Retinal pigment epithelial cell (primary cell): ENCODE results near the gene TMEM219.

Source experiments
- DNase-seq: peaks from one replicate; pipeline ENCODE4 v3.0.0-alpha.2; 2010; ENCODE audit warnings: low read depth
- H3K4me3 ChIP-seq: 2 replicates; pipeline ENCODE4 v1.5.1; 2011; ENCODE audit warnings: mild to moderate bottlenecking, low read length, control low read depth, moderate library complexity
- TF ChIP-seq, protein P1 (sequence below): conservative IDR thresholded peaks from 2 replicates; pipeline ENCODE4 v1.5.1; 2011; ENCODE audit warnings: low read depth, low read length, control low read depth, inconsistent platforms

The TMEM219 gene

DNA sequence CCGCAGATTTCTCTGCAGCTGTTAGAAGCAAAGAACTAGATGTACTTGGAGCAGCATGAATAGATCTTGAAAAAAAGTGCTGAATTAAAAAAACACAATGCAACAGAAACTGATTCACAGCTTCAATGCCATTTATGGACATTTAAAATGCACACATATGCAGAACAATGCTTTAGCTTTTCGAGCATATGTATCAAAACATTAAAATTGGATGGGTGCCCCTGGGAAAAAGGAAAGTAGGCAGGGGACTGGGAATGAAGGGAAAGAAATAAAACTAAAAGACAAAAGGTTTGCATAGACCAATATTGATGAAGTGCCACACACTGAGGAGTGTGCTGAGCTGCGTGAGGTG lies 40.9 kb upstream of the TMEM219 start:
- TF ChIP-seq, protein P1, sequence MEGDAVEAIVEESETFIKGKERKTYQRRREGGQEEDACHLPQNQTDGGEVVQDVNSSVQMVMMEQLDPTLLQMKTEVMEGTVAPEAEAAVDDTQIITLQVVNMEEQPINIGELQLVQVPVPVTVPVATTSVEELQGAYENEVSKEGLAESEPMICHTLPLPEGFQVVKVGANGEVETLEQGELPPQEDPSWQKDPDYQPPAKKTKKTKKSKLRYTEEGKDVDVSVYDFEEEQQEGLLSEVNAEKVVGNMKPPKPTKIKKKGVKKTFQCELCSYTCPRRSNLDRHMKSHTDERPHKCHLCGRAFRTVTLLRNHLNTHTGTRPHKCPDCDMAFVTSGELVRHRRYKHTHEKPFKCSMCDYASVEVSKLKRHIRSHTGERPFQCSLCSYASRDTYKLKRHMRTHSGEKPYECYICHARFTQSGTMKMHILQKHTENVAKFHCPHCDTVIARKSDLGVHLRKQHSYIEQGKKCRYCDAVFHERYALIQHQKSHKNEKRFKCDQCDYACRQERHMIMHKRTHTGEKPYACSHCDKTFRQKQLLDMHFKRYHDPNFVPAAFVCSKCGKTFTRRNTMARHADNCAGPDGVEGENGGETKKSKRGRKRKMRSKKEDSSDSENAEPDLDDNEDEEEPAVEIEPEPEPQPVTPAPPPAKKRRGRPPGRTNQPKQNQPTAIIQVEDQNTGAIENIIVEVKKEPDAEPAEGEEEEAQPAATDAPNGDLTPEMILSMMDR, result no peak
- H3K4me3 ChIP-seq, result no peak overlapping the region
- no peak for DNase-seq

DNA sequence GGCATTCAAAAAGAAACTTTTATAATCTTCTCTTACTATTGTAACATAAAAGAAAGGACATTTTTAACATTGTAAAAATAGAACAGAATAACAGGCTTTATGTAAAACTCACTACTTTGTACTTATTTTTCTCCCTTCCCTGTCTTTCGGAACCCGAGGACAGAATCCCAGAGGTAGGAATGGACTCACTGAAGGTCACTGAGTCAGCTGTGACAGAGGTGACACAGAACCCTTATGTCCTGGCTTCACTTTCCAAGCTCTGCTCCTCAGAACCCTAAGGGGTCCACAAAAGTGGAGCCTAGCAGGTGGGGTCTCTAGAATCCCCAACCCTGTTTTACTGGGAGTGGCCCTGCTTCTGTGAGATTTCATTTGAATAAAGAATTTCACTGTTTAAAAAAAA lies 39.6 kb upstream of the TMEM219 start:
- TF ChIP-seq, protein P1, result no peak
- no peak overlapping the region for H3K4me3 ChIP-seq
- no peak for DNase-seq

DNA sequence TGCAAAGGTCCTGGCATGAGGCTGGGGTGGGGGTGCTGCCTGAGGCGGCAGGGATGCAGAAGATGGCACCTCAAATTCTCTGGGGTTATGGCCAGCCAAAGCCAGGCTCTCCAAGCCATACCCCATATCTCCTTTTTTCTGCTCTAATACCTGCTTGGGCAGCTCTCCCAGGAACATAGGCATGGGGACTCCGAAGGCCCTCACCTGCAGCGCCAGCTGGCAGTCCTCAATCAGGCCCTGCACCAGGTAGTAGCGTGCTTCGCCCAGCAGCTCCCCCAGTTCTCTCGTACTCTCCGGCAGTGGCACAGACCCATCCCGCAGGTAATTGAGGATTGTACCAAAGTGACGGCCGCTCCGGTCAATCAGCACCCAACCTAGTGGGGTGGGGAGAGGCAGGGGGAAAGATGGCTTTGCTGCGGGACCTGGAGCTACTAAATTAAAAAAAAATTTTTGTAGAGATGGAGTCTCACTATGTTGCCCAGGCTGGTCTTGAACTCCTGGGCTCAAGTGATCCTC lies 38.8 kb upstream of the TMEM219 start:
- no peak overlapping the region for H3K4me3 ChIP-seq
- TF ChIP-seq, protein P1, result no peak
- DNase-seq, result no peak

DNA sequence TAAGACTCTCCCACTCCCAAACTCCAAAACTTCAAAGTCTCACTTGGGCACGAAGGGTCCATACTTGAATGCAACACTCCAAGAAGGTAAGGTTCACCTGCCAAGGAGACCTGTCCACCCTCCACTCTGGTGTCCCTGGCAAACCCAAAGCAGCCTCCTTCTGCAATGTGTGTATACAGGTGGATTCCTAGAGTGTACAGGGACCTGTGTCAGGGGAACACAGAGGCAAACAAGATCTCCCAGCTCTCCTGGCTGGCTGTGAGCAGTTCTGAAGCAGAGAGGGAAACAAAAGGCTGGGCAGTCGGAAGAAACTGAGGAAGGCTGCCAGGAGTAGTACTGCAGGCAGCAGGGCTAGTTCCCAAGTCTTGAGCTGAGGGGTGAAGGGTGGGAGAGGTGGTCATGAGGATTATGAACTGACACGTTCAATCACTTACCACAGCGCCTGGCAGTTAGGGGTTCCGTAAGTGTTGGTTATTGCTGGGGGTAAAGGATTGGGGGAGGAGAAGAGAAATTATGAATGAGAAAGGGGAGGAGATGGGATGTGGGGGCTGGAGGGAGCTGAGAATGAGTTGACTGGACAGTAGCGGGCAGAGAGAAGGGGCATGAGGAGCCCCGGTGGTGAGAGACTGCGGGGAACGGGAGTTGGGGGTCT lies 36.6 kb upstream of the TMEM219 start:
- DNase-seq, result no peak
- TF ChIP-seq, protein P1, result no peak
- H3K4me3 ChIP-seq, result peak overlapping the region; percentile 83

DNA sequence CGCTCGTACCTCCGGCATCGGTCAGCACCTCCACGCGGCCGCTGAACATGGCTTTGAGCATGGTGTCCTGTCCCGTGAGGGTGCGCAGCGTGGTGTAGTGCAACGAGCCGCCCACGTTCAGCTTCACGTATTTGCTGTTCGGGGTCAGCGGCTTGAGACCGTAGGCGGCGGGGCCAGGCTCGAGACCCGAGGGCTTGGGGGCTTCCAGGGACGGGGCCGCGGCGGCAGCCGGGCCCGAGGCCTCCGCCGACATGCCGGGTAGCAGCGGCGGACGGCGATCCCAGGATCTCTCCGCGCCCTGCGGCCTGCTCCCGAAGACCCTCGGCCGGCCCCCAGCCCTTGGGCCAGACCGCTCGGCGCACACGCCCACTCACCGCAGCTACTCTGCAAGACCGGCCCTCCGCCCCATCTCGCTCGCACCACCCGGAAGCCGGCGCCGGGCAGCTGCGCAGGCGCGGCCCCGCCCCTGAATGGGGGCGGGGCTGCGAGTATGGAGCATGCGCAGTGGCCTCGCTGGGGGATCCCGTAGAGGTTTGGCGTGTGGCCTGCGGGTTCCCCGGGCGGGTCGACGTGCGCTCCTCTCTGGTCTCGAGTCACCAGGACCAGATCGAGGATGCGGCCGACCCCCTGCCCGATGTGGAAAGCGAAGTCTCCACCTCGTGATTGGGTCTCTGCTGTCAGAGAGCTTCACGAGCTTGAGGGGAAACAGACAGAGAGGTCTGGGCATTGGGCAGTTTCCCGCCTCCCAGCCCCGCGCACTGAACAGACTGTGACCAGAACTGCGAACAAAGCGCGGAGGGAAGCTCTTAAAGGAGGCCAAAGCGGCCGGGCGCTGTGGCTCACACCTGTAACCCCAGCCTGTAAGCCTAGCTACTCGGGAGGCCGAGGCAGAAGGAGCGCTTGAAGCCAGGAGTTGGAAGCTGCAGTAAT lies 35.8 kb upstream of the TMEM219 start, which contains the start of gene KCTD13:
Gene KCTD13, minus strand, starts transcription at position 446 of the 930 bp plus-strand sequence. Its CDS starts 193 bp downstream, at position 253.
- TF ChIP-seq, protein P1, result no peak
- H3K4me3 ChIP-seq, result peak within 1 kb of the TSS; percentile 83
- peak; percentile 42 for DNase-seq

DNA sequence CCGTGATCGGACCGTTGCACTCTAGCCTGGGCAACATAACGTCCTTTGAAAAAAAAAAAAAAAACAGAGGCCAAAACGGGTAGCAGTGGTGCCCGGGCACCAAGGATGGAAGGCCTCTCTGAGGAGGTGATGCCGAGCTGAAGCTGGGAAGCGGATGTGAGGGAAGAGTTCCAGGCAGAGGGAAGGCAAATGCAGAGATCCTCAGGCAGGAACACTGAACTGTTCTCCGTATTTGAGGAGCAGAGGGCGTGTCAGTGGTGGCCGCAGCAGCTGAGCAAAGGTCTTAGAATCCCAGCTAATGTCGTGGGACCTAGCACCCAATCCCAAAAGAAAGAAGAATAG lies 35.2 kb upstream of the TMEM219 start:
- TF ChIP-seq, protein P1, result no peak
- H3K4me3 ChIP-seq, result peak overlapping the region; percentile 83
- no peak for DNase-seq
